K562 (cell line): ENCODE measurements around the gene MTA1. TPM values are rescaled to one million over a fixed set of nuclear protein-coding genes. Genes with fewer than 3 reads are reported as not detected.

Source experiments
- ATAC-seq: fragments of 200-7000 bp; cut with Tn5 transposase; 3 replicates; pipeline ENCODE4 v1.9.1; 2020; ENCODE audit warnings: moderate library complexity
- BruUV-seq: library from RNA; stranded (reverse); fragments of 400-500 nt; replicated peaks from 2 replicates; lab custom pipeline; 2021; lab: Mats Ljungman, UMichigan
- CTCF ChIA-PET: fragments of 300-600 bp; formaldehyde crosslinking; extraction: SDS; loops from one replicate; lab custom pipeline; 2021; ENCODE audit warnings: low intra/inter-chr PET ratio; lab: Yijun Ruan, JAX
- POLR2A ChIA-PET: fragments of 300-600, 350-650 bp; sonication (Branson Sonifier 250); formaldehyde crosslinking; extraction: SDS; loops from one replicate; lab custom pipeline; 2021; ENCODE audit warnings: antibody characterized with exemption, inconsistent platforms; lab: Yijun Ruan, JAX
- DNase-seq, 4 experiments: peaks; one replicate each; pipeline versions ENCODE4 v3.0.0 to v3.0.0-alpha.2; 2011 to 2018; ENCODE audit warnings: low spot score in 3 of 4, mixed read lengths in 3 of 4; ENCODE audit errors: extremely low read depth in 1 of 4
- FAIRE-seq: peaks from 2 replicates; lab custom pipeline; 2011; peaks lifted over from hg19 to GRCh38; lab: Jason Lieb, UNC
- H2AFZ ChIP-seq: 2 replicates; pipeline ENCODE4 v1.6.0; 2011; ENCODE audit warnings: low read depth, low read length, control low read depth, inconsistent platforms
- H3K27ac ChIP-seq: fragments of 200-600 bp; 3 replicates; pipeline ENCODE4 v1.8.0; 2011; ENCODE audit warnings: low read depth, mild to moderate bottlenecking, control low read depth, inconsistent platforms, low read length, moderate library complexity, mixed read lengths; ENCODE audit errors: extremely low read depth
- H3K27me3 ChIP-seq, 2 experiments: fragments of 300-600 bp in 1 of 2; 2 replicates in 1 of 2; 3 replicates in 1 of 2; pipeline versions ENCODE4 v1.6.0 to v1.8.0; 2011; ENCODE audit warnings: inconsistent platforms in 2 of 2, low read length in 2 of 2, mild to moderate bottlenecking in 1 of 2, mixed read lengths in 1 of 2, moderate library complexity in 1 of 2; ENCODE audit not compliant: control insufficient read depth in 2 of 2, insufficient read depth in 2 of 2
- H3K36me3 ChIP-seq: fragments of 300-600 bp; 3 replicates; pipeline ENCODE4 v1.8.0; 2011; ENCODE audit warnings: mild to moderate bottlenecking, low read length, inconsistent platforms; ENCODE audit not compliant: control insufficient read depth, insufficient read depth
- H3K4me1 ChIP-seq, 2 experiments: fragments of 200-600 bp in 1 of 2; replicated peaks in 1 of 2; 2 replicates in 1 of 2; 3 replicates in 1 of 2; pipeline versions ENCODE4 v1.5.1 to v1.8.0; 2011; ENCODE audit warnings: inconsistent platforms in 2 of 2, low read length in 2 of 2, mild to moderate bottlenecking in 1 of 2, mixed read lengths in 1 of 2, moderate library complexity in 1 of 2; ENCODE audit not compliant: control insufficient read depth in 2 of 2, insufficient read depth in 2 of 2
- H3K4me2 ChIP-seq: 2 replicates; pipeline ENCODE4 v1.6.1; 2011; ENCODE audit warnings: low read length, control low read depth, inconsistent platforms, mixed read lengths; ENCODE audit not compliant: insufficient read depth
- H3K4me3 ChIP-seq: fragments of 200-600 bp; sonication (generic), shearing (Covaris generic); 2 replicates; pipeline ENCODE4 v1.5.1; 2016; ENCODE audit warnings: control low read depth, inconsistent platforms
- H3K79me2 ChIP-seq: fragments of 200-600 bp; 3 replicates; pipeline ENCODE4 v1.8.0; 2011; ENCODE audit warnings: low read length, inconsistent platforms; ENCODE audit not compliant: control insufficient read depth, insufficient read depth
- H3K9ac ChIP-seq, 2 experiments: 2 replicates each; pipeline versions ENCODE4 v1.6.0 to v1.6.1; 2011; ENCODE audit warnings: low read depth in 2 of 2, low read length in 2 of 2, control low read depth in 1 of 2, inconsistent platforms in 1 of 2, mild to moderate bottlenecking in 1 of 2, mixed read lengths in 1 of 2; ENCODE audit not compliant: insufficient read depth in 1 of 2
- H3K9me1 ChIP-seq: one replicate; pipeline ENCODE4 v1.6.0; 2011; ENCODE audit warnings: inconsistent platforms, mild to moderate bottlenecking, low read length, moderate library complexity; ENCODE audit not compliant: control insufficient read depth, insufficient read depth
- H3K9me3 ChIP-seq: replicated peaks from 2 replicates; pipeline ENCODE4 v1.5.1; 2011; ENCODE audit warnings: low read depth, low read length, inconsistent platforms; ENCODE audit not compliant: control insufficient read depth, insufficient read depth
- H4K20me1 ChIP-seq: replicated peaks from 2 replicates; pipeline ENCODE4 v1.6.1; 2011; ENCODE audit warnings: low read length, inconsistent platforms, mixed read lengths; ENCODE audit not compliant: control insufficient read depth, insufficient read depth
- BMI1 ChIP-seq: fragments of 150-350 bp; IDR thresholded peaks from 2 replicates; pipeline ENCODE4 v1.6.1; 2014; ENCODE audit warnings: low read length
- BRD4 ChIP-seq: fragments of 200-600 bp; sonication (generic); IDR thresholded peaks from 2 replicates; pipeline ENCODE4 v1.6.1; 2017; ENCODE audit warnings: inconsistent platforms
- CC2D1A ChIP-seq: fragments of 450-650 bp; IDR thresholded peaks from 2 replicates; pipeline ENCODE4 v1.6.1; 2017; ENCODE audit warnings: mild to moderate bottlenecking
- CHD1 ChIP-seq: fragments of 200-600 bp; sonication (generic); IDR thresholded peaks from one replicate; pipeline ENCODE4 v1.6.1; 2012; ENCODE audit warnings: mild to moderate bottlenecking, moderate library complexity, low read length, inconsistent platforms
- FOXK2 ChIP-seq, 2 experiments: fragments of 450-650 bp; IDR thresholded peaks in 1 of 2; conservative IDR thresholded peaks in 1 of 2; 2 replicates each; pipeline ENCODE4 v1.6.1; 2016; ENCODE audit warnings: low read depth in 2 of 2, mild to moderate bottlenecking in 1 of 2
- HNRNPH1 ChIP-seq: fragments of 200-400 bp; formaldehyde crosslinking; optimal IDR thresholded peaks from 2 replicates; pipeline ENCODE3; 2017; ENCODE audit warnings: low read depth, mild to moderate bottlenecking, low read length, moderate library complexity
- LARP7 ChIP-seq: fragments of 450-650 bp; IDR thresholded peaks from 2 replicates; pipeline ENCODE4 v1.6.1; 2016
- NCOA2 ChIP-seq, 2 experiments: fragments of 450-650 bp; IDR thresholded peaks; 2 replicates each; pipeline ENCODE4 v1.6.1; 2018; ENCODE audit warnings: mild to moderate bottlenecking in 2 of 2, moderate library complexity in 1 of 2; ENCODE audit not compliant: partially characterized antibody in 2 of 2
- RBM34 ChIP-seq: fragments of 200-400 bp; formaldehyde crosslinking; IDR thresholded peaks from 2 replicates; pipeline ENCODE4 v1.6.1; 2018; ENCODE audit warnings: low read length, borderline replicate concordance; ENCODE audit not compliant: insufficient read depth
- RREB1 ChIP-seq: fragments of 250-450 bp; sonication (Bioruptor Pico); IDR thresholded peaks from 2 replicates; pipeline ENCODE4 v1.4.0; 2020
- TBP ChIP-seq: optimal IDR thresholded peaks from 2 replicates; pipeline ENCODE3; 2011; ENCODE audit warnings: low read depth, low read length, improper control_type of control experiment
- TCF15 ChIP-seq: fragments of 250-450 bp; sonication (Bioruptor Pico); IDR thresholded peaks from 2 replicates; pipeline ENCODE4 v1.8.0; 2022; ENCODE audit warnings: moderate library complexity, mild to moderate bottlenecking, inconsistent platforms
- ZFPM2 ChIP-seq: fragments of 250-450 bp; sonication (Bioruptor Pico); IDR thresholded peaks from 2 replicates; pipeline ENCODE4 v1.5.1; 2022; ENCODE audit warnings: mild to moderate bottlenecking
- ZNF232 ChIP-seq: sonication (generic); formaldehyde crosslinking; IDR thresholded peaks from 2 replicates; pipeline ENCODE4 v1.8.0; 2022; ENCODE audit warnings: mild to moderate bottlenecking, missing genetic modification reagents
- ZNF24 ChIP-seq: fragments of 450-650 bp; IDR thresholded peaks from 2 replicates; pipeline ENCODE4 v1.6.1; 2016
- ZNF511 ChIP-seq: sonication (generic); formaldehyde crosslinking; IDR thresholded peaks from 2 replicates; pipeline ENCODE4 v1.8.0; 2022; ENCODE audit warnings: mild to moderate bottlenecking, missing genetic modification reagents
- ZNF764 ChIP-seq: fragments of 250-450 bp; sonication (Bioruptor Pico); IDR thresholded peaks from 2 replicates; pipeline ENCODE4 v1.4.0; 2020; ENCODE audit warnings: low read depth, mild to moderate bottlenecking, moderate library complexity
- WGBS: fragments of 100-300 bp; shearing (Covaris generic); methylation state at CpG from one replicate; pipeline ENCODE4 v1.1.6; 2016; ENCODE audit warnings: low coverage, mixed read lengths; ENCODE audit not compliant: insufficient coverage; ENCODE audit errors: missing lambda C conversion rate; 5-methylcytosine and 5-hydroxymethylcytosine counted together
- in situ Hi-C: fragments of 300-500 bp; cut with MboI; formaldehyde crosslinking; loops from 4 replicates; pipeline ENCODE4 v1.15.0; 2018; ENCODE audit warnings: inconsistent platforms, mixed read lengths
- intact Hi-C: fragments of 100-400 bp; cut with micrococcal nuclease; formaldehyde crosslinking; loops from 2 replicates; pipeline ENCODE4 v1.14.2; 2022
- polyA plus RNA-seq, 8 experiments: library from polyadenylated mRNA; depleted of rRNA in 4 of 8; stranded (reverse) in 5 of 8; unstranded in 3 of 8; fragments of >200 nt; fragmentation: Nextera tagmentation in 2 of 8; fragmentation: Illumina TruSeq in 1 of 8; extraction: Ambion mirVana in 2 of 8; extraction: Trizol in 1 of 8; gene quantifications; 2 replicates each; pipeline versions ENCODE4 v1.2.1 to v1.2.3, GENCODE V29; 2011 to 2014; ENCODE audit warnings: inconsistent platforms in 1 of 8, missing spikeins in 1 of 8
- total RNA-seq, 7 experiments: library from RNA; depleted of rRNA in 6 of 7; stranded (reverse); fragments of >200 nt in 6 of 7; fragmentation: Illumina TruSeq in 2 of 7; extraction: Trizol in 2 of 7; gene quantifications; 2 replicates each; pipeline versions ENCODE4 v1.2.1 to v1.2.3, GENCODE V29; 2011 to 2021; ENCODE audit warnings: low replicate concordance in 1 of 7

Gene MTA1
- total and polyA plus RNA-seq, 9 of the 15 experiments (the other 6 are each of a cell fraction or from before 2014, with no cell fraction given): 0.13 to 118 (median 32.3) TPM

- Histone ChIP-seq H3K9me1 (no peaks in the 10 kb centered on the region), H3K9me3 (no peaks in the 10 kb centered on the region), H3K36me3 (no peaks in the 10 kb centered on the region), H3K27ac (peak overlapping the region; percentile 89; the same call in 2 of the 3 replicates), H3K4me1 (peaks cover 12 to 90% of the 10 kb centered on the region in 2 experiments), H2AFZ (peak overlapping the region; percentile 82), H3K27me3 (no peaks in the 10 kb centered on the region; a peak in 1 of 5 replicates), H3K4me2 (peak overlapping the region; percentile 18; the same call in 1 of the 2 replicates), H3K4me3 (no peak overlapping the region), H3K79me2 (no peaks in the 10 kb centered on the region), H4K20me1 (no peaks in the 10 kb centered on the region; the same call in 1 of the 2 replicates), H3K9ac (peak overlapping the region; percentile 44 to 86; a peak in 3 of 4 replicates)
- intact Hi-C loops (loop anchor here (2.0 kb wide), 1 partner anchor 111 kb away; no protein-coding TSS in a partner anchor), in situ Hi-C loops (no loop called here)
- DNase-seq: peak; percentile 62 to 90 (median 74)
- BruUV-seq: no TSS peak
- POLR2A ChIA-PET: interaction anchor here (0.7 to 2.4 kb wide), 3 partner anchors 8 to 44 kb away, joined by 3 to 12 read pairs (median 3); no protein-coding TSS in a partner anchor
- peak; percentile 85 for FAIRE-seq
- CTCF ChIA-PET: interaction anchor here (1.1 kb wide), 1 partner anchor 9 kb away, joined by 3 read pairs; the partner anchor contains the start of gene TEDC1
- peak; percentile 62 for ATAC-seq
- whole genome bisulfite sequencing: 1% methylated on average over 12 of the region's 18 CpGs
- TF ChIP-seq HNRNPH1 (no peak), TCF15 (CRISPR knock-in tag) (no peak), BMI1 (peak; percentile 76), BRD4 (no peak), ZNF232 (CRISPR knock-in tag) (no peak), ZFPM2 (CRISPR knock-in tag) (no peak), TBP (no peak), LARP7 (no peak), ZNF511 (CRISPR knock-in tag) (no peak), ZNF764 (CRISPR knock-in tag) (no peak), NCOA2 (IDR thresholded peaks at IDR 0.05; ENCODE audit: partially characterized antibody in 2 of 2) (no peak), FOXK2 (conservative IDR thresholded peaks at IDR 0.05 in 1 of 2, IDR thresholded peaks at IDR 0.05 in 1 of 2; ENCODE audit: low read depth in 2 of 2) (peak in 1 of 2 experiments; percentile 55; a peak in 2 of 4 replicates), ZNF24 (no peak), CC2D1A (no peak), RREB1 (CRISPR knock-in tag) (no peak), CHD1 (no peak), RBM34 (no peak)
Observed at GRCh38 chr14:105481886-105482457, 62.3 kb downstream of the MTA1 start.
